Activated CD8-positive, alpha-beta memory T cell treated with anti-CD3 and anti-CD28 coated beads, Interleukin-2, amount 50 U/mL, for 1 hour (primary cell): ENCODE data around the gene CELF2.
A peak's percentile ranks its signal among the peaks of the same experiment; 100 is the strongest.
"Not testable (repeated sequence)": the region's sequence is repeated elsewhere in the genome, so short reads cannot be mapped to it uniquely, and the experiment has no call there.

Source experiments
- DNase-seq: peaks from one replicate; pipeline ENCODE4 v3.0.0-alpha.2; 2020; ENCODE audit errors: extremely low read depth

Gene CELF2

GRCh38 chr10:11096422-11096821, 78.8 kb downstream of the CELF2 start:
- no peak for DNase-seq

GRCh38 chr10:11097686-11098085, 80.0 kb downstream of the CELF2 start:
- no peak for DNase-seq

GRCh38 chr10:11098666-11099065, 81.0 kb downstream of the CELF2 start:
- no peak for DNase-seq

GRCh38 chr10:11104772-11105675, 87.4 kb downstream of the CELF2 start:
- DNase-seq: no peak

- DNase-seq: no peak
Observed at GRCh38 chr10:11105676-11106004, 88.0 kb downstream of the CELF2 start.

GRCh38 chr10:11106621-11107374, 89.1 kb downstream of the CELF2 start:
- no peak for DNase-seq

GRCh38 chr10:11107948-11108347, 90.3 kb downstream of the CELF2 start:
- DNase-seq: no peak

- no peak for DNase-seq
Observed at GRCh38 chr10:11108356-11108755, 90.7 kb downstream of the CELF2 start.

- no peak for DNase-seq
Observed at GRCh38 chr10:11109590-11109989, 91.9 kb downstream of the CELF2 start.

GRCh38 chr10:11110539-11110938, 92.9 kb downstream of the CELF2 start:
- no peak for DNase-seq

GRCh38 chr10:11111490-11111889, 93.8 kb downstream of the CELF2 start:
- DNase-seq: no peak

GRCh38 chr10:11112718-11113117, 95.0 kb downstream of the CELF2 start:
- DNase-seq: no peak

- DNase-seq: peak; percentile 29
Observed at GRCh38 chr10:11113156-11113555, 95.5 kb downstream of the CELF2 start.

- no peak for DNase-seq
Observed at GRCh38 chr10:11114269-11114668, 96.6 kb downstream of the CELF2 start.

- no peak for DNase-seq
Observed at GRCh38 chr10:11115337-11115736, 97.7 kb downstream of the CELF2 start.

GRCh38 chr10:11116361-11116760, 98.7 kb downstream of the CELF2 start:
- no peak for DNase-seq

- DNase-seq: no peak
Observed at GRCh38 chr10:11116817-11117216, 99.1 kb downstream of the CELF2 start.

- DNase-seq: no peak
Observed at GRCh38 chr10:11118686-11119085, 101.0 kb downstream of the CELF2 start.

- DNase-seq: no peak
Observed at GRCh38 chr10:11119843-11120242, 102.2 kb downstream of the CELF2 start.

- no peak for DNase-seq
Observed at GRCh38 chr10:11120711-11121110, 103.0 kb downstream of the CELF2 start.

- DNase-seq: not testable (repeated sequence)
Observed at GRCh38 chr10:11123892-11124291, 106.2 kb downstream of the CELF2 start.

GRCh38 chr10:11125004-11125403, 107.3 kb downstream of the CELF2 start:
- DNase-seq: no peak

- not testable (repeated sequence) for DNase-seq
Observed at GRCh38 chr10:11127017-11127416, 109.3 kb downstream of the CELF2 start.
